HCT116 (cell line): ENCODE results near the gene YEATS4. TPM values are rescaled to one million over a fixed set of nuclear protein-coding genes. Genes with fewer than 3 reads are reported as not detected.

ENCODE experiments used
- ATAC-seq: fragments of 200-7000 bp; cut with Tn5 transposase; 2 replicates; pipeline ENCODE4 v1.9.1; 2020; ENCODE audit warnings: mild to moderate bottlenecking, moderate library complexity
- BruUV-seq: library from RNA; stranded (reverse); fragments of 400-500 nt; replicated peaks from 2 replicates; lab custom pipeline; 2021; lab: Mats Ljungman, UMichigan
- CTCF ChIA-PET: fragments of 300-600 bp; sonication (Branson Sonifier 250); formaldehyde crosslinking; loops from one replicate; lab custom pipeline; 2021; ENCODE audit warnings: antibody characterized with exemption; lab: Charles Lee
- POLR2A ChIA-PET: fragments of 300-600, 350-600 bp; sonication (Branson Sonifier 250); formaldehyde crosslinking; loops from one replicate; lab custom pipeline; 2021; ENCODE audit warnings: antibody characterized with exemption; lab: Charles Lee
- RAD21 ChIA-PET, 2 experiments: fragments of 300-600 bp; sonication (Branson Sonifier 250); formaldehyde crosslinking; loops; one replicate each; lab custom pipeline; 2023; ENCODE audit warnings: low total read pairs in 2 of 2; ENCODE audit not compliant: uncharacterized antibody in 2 of 2, unreplicated experiment in 2 of 2, low non-redundant PET in 1 of 2; lab: Charles Lee
- DNase-seq: peaks from one replicate; pipeline ENCODE4 v3.0.0-alpha.2; 2010; ENCODE audit warnings: low read depth, low spot score
- H2AFZ ChIP-seq: fragments of 200-600 bp; shearing (Covaris generic), sonication (generic); 2 replicates; pipeline ENCODE4 v1.6.1; 2017; ENCODE audit warnings: low read depth, mixed run types, mixed read lengths, antibody characterized with exemption, low read length; ENCODE audit not compliant: poor library complexity, severe bottlenecking
- H3K27ac ChIP-seq: 2 replicates; pipeline ENCODE4 v1.5.1; 2012; ENCODE audit warnings: low read depth, low read length
- H3K27me3 ChIP-seq: fragments of 200-600 bp; sonication (generic); 2 replicates; pipeline ENCODE4 v1.6.1; 2016; ENCODE audit warnings: mixed run types, low read length, mixed read lengths; ENCODE audit not compliant: insufficient read depth
- H3K36me3 ChIP-seq, 2 experiments: fragments of 200-500 bp in 1 of 2; fragments of 200-600 bp in 1 of 2; sonication (Bioruptor generic) in 1 of 2; sonication (generic) in 1 of 2; 2 replicates each; pipeline versions ENCODE4 v1.5.1 to v1.6.1; 2014 to 2016; ENCODE audit warnings: low read length in 2 of 2, inconsistent platforms in 1 of 2, mixed read lengths in 1 of 2, mixed run types in 1 of 2; ENCODE audit not compliant: insufficient read depth in 2 of 2, control insufficient read depth in 1 of 2
- H3K4me1 ChIP-seq, 2 experiments: fragments of 200-600 bp in 1 of 2; sonication (generic) in 1 of 2; 2 replicates each; pipeline versions ENCODE4 v1.5.1 to v1.6.1; 2012 to 2017; ENCODE audit warnings: low read length in 2 of 2, inconsistent platforms in 1 of 2, mild to moderate bottlenecking in 1 of 2, mixed read lengths in 1 of 2, mixed run types in 1 of 2, moderate library complexity in 1 of 2; ENCODE audit not compliant: insufficient read depth in 2 of 2, control insufficient read depth in 1 of 2
- H3K4me2 ChIP-seq: fragments of 200-600 bp; sonication (generic); 2 replicates; pipeline ENCODE4 v1.6.1; 2017; ENCODE audit warnings: mixed run types, low read length, mixed read lengths
- H3K4me3 ChIP-seq, 2 experiments: fragments of 200-600 bp in 1 of 2; sonication (generic) in 1 of 2; replicated peaks in 1 of 2; 2 replicates each; pipeline ENCODE4 v1.5.1; 2011 to 2016; ENCODE audit warnings: low read length in 2 of 2, control low read depth in 1 of 2, low read depth in 1 of 2, mild to moderate bottlenecking in 1 of 2, mixed read lengths in 1 of 2, mixed run types in 1 of 2
- H3K79me2 ChIP-seq: fragments of 200-600 bp; sonication (generic); 2 replicates; pipeline ENCODE4 v1.6.1; 2017; ENCODE audit warnings: mild to moderate bottlenecking, mixed run types, low read length, moderate library complexity, mixed read lengths; ENCODE audit not compliant: insufficient read depth
- H3K9ac ChIP-seq: fragments of 200-600 bp; sonication (generic); 2 replicates; pipeline ENCODE4 v1.6.1; 2016; ENCODE audit warnings: low read length, mixed read lengths
- H3K9me2 ChIP-seq: fragments of 200-600 bp; sonication (generic), shearing (Covaris generic); 2 replicates; pipeline ENCODE4 v1.6.1; 2017; ENCODE audit warnings: mixed run types, mild to moderate bottlenecking, moderate library complexity; ENCODE audit not compliant: insufficient read depth
- H3K9me3 ChIP-seq, 2 experiments: fragments of 200-500 bp in 1 of 2; fragments of 200-600 bp in 1 of 2; sonication (Bioruptor generic) in 1 of 2; sonication (generic) in 1 of 2; 2 replicates each; pipeline ENCODE4 v1.6.1; 2014 to 2017; ENCODE audit warnings: low read length in 2 of 2, mixed read lengths in 2 of 2, inconsistent platforms in 1 of 2, low read depth in 1 of 2, mild to moderate bottlenecking in 1 of 2, mixed run types in 1 of 2, moderate library complexity in 1 of 2; ENCODE audit not compliant: control insufficient read depth in 1 of 2, insufficient read depth in 1 of 2
- H4K20me1 ChIP-seq: fragments of 200-600 bp; sonication (generic), shearing (Covaris generic); 2 replicates; pipeline ENCODE4 v1.6.1; 2017; ENCODE audit warnings: mixed run types, mild to moderate bottlenecking, moderate library complexity; ENCODE audit not compliant: insufficient read depth
- CBX3 ChIP-seq: IDR thresholded peaks from 2 replicates; pipeline ENCODE4 v1.6.1; 2012; ENCODE audit warnings: low read depth
- CEBPB ChIP-seq: IDR thresholded peaks from 2 replicates; pipeline ENCODE4 v1.6.1; 2012; ENCODE audit warnings: low read depth
- CTCF ChIP-seq, 3 experiments: fragments of 200-600 bp in 1 of 3; sonication (generic) in 1 of 3; IDR thresholded peaks in 2 of 3; conservative IDR thresholded peaks in 1 of 3; 2 replicates each; pipeline ENCODE4 v1.5.1; 2012 to 2017; ENCODE audit warnings: low read depth in 2 of 3, low read length in 2 of 3, antibody characterized with exemption in 1 of 3, borderline replicate concordance in 1 of 3, control low read depth in 1 of 3, mild to moderate bottlenecking in 1 of 3, mixed read lengths in 1 of 3, mixed run types in 1 of 3, moderate library complexity in 1 of 3; ENCODE audit not compliant: insufficient read depth in 1 of 3
- EGR1 ChIP-seq: IDR thresholded peaks from 2 replicates; pipeline ENCODE4 v1.6.1; 2012; ENCODE audit warnings: low read depth
- ELF1 ChIP-seq: IDR thresholded peaks from 2 replicates; pipeline ENCODE4 v1.6.1; 2012; ENCODE audit warnings: low read depth, borderline replicate concordance
- EZH2 ChIP-seq: fragments of 200-600 bp; sonication (generic); IDR thresholded peaks from 2 replicates; pipeline ENCODE4 v1.6.1; 2017; ENCODE audit warnings: antibody characterized with exemption, mixed run types
- EZH2phosphoT487 ChIP-seq: fragments of 200-600 bp; IDR thresholded peaks from 2 replicates; pipeline ENCODE4 v1.6.1; 2018; ENCODE audit warnings: antibody characterized with exemption, borderline replicate concordance
- FOSL1 ChIP-seq: IDR thresholded peaks from 2 replicates; pipeline ENCODE4 v1.6.1; 2012; ENCODE audit warnings: low read depth
- JUND ChIP-seq: IDR thresholded peaks from 2 replicates; pipeline ENCODE4 v1.6.1; 2012
- POLR2A ChIP-seq: IDR thresholded peaks from 2 replicates; pipeline ENCODE4 v1.7.0; 2011; ENCODE audit warnings: borderline replicate concordance; ENCODE audit not compliant: insufficient read depth, insufficient read length; ENCODE audit errors: extremely low read depth
- RAD21 ChIP-seq: IDR thresholded peaks from 2 replicates; pipeline ENCODE4 v1.6.1; 2012; ENCODE audit warnings: low read depth, mild to moderate bottlenecking
- REST ChIP-seq: IDR thresholded peaks from 2 replicates; pipeline ENCODE4 v1.6.1; 2012; ENCODE audit warnings: low read depth
- SP1 ChIP-seq: IDR thresholded peaks from 2 replicates; pipeline ENCODE4 v1.6.1; 2012; ENCODE audit warnings: low read depth
- TCF7L2 ChIP-seq: IDR thresholded peaks from 2 replicates; pipeline ENCODE4 v1.7.0; 2011; ENCODE audit warnings: borderline replicate concordance, inconsistent platforms; ENCODE audit not compliant: insufficient read depth, insufficient read length; ENCODE audit errors: extremely low read depth
- ZFX ChIP-seq: fragments of 450-650 bp; IDR thresholded peaks from 2 replicates; pipeline ENCODE4 v1.6.1; 2017
- intact Hi-C: fragments of 100-400 bp; cut with micrococcal nuclease; formaldehyde crosslinking; loops from 2 replicates; pipeline ENCODE4 v1.10.0; 2022
- total RNA-seq: library from RNA; stranded (reverse); gene quantifications from one replicate; pipeline ENCODE4 v1.2.1, GENCODE V29; 2021; ENCODE audit not compliant: unreplicated experiment

The YEATS4 gene
- total RNA-seq, 1 experiment from 2014 or later = 32.0 TPM

- no peak overlapping the region for H3K4me2 ChIP-seq
- no peak overlapping the region for H3K27ac ChIP-seq
- H3K79me2 ChIP-seq = no peaks in the 10 kb centered on the region
- no peak overlapping the region for H2AFZ ChIP-seq
- no peaks in the 10 kb centered on the region for H3K9me2 ChIP-seq
- ChIA-PET RAD21 (no interaction called here), POLR2A (no interaction called here), CTCF (no interaction called here)
- DNase-seq = no peak
- H3K27me3 ChIP-seq = no peaks in the 10 kb centered on the region
- ATAC-seq = no peak
- intact Hi-C loops = no loop called here
- TF ChIP-seq EGR1 (no peak), CEBPB (no peak), POLR2A (no peak), FOSL1 (no peak), ZFX (no peak)
- BruUV-seq = no TSS peak
- no peaks in the 10 kb centered on the region for H3K4me1 ChIP-seq
- no peaks in the 10 kb centered on the region for H3K9me3 ChIP-seq
- H3K9ac ChIP-seq = no peak overlapping the region
- H3K4me3 ChIP-seq = no peak overlapping the region
- H4K20me1 ChIP-seq = no peaks in the 10 kb centered on the region
- H3K36me3 ChIP-seq = 0 out of 4 replicates have a peak, but pooled peaks cover 0 to 6% of the 10 kb centered on the region in 2 experiments
Measured at GRCh38 chr12:69412655-69413054, 53.1 kb downstream of the YEATS4 start.

- no peak for TF ChIP-seq POLR2A
- TF ChIP-seq REST = no peak
- TF ChIP-seq EZH2 = no peak
- TF ChIP-seq EGR1 = no peak
- no peak for TF ChIP-seq TCF7L2
- TF ChIP-seq EZH2phosphoT487 = no peak
- TF ChIP-seq ELF1 = no peak
- TF ChIP-seq SP1 = no peak
- TF ChIP-seq CTCF (IDR thresholded peaks at IDR 0.05 in 2 of 3, conservative IDR thresholded peaks at IDR 0.05 in 1 of 3; ENCODE audit: borderline replicate concordance in 1 of 3, insufficient read depth in 1 of 3, low read depth in 2 of 3, low read length in 2 of 3) = peak; percentile 34 to 68 (median 67); a peak in 5 of 6 replicates
- no peak for TF ChIP-seq FOSL1
- no peak for TF ChIP-seq CBX3
- TF ChIP-seq JUND = no peak
- TF ChIP-seq RAD21 = peak; percentile 61
- ChIA-PET CTCF (no interaction called here), RAD21 (no interaction called here), POLR2A (no interaction called here)
- Histone ChIP-seq H3K36me3 (no peaks in the 10 kb centered on the region), H3K9me2 (no peaks in the 10 kb centered on the region), H4K20me1 (no peaks in the 10 kb centered on the region), H3K27ac (no peak overlapping the region), H3K4me2 (no peak overlapping the region), H3K4me3 (no peak overlapping the region), H3K4me1 (no peaks in the 10 kb centered on the region), H3K79me2 (no peaks in the 10 kb centered on the region), H2AFZ (no peak overlapping the region), H3K9me3 (no peaks in the 10 kb centered on the region), H3K9ac (no peak overlapping the region), H3K27me3 (no peaks in the 10 kb centered on the region)
- intact Hi-C loops = no loop called here
- BruUV-seq = no TSS peak
- DNase-seq (peak; percentile 13), ATAC-seq (peak; percentile 84)
Measured at GRCh38 chr12:69415471-69416275, 56.1 kb downstream of the YEATS4 start.
